Skeletal muscle tissue (tissue), 4 donors: Measurements from ENCODE around the gene LEF1. TPM values are rescaled to one million over a fixed set of nuclear protein-coding genes. Genes with fewer than 3 reads are reported as not detected.

ENCODE experiments used
- H3K27ac ChIP-seq: one replicate; pipeline ENCODE4 v1.7.0; 2013; ENCODE audit warnings: mild to moderate bottlenecking, low read depth, low read length, inconsistent platforms
- H3K27me3 ChIP-seq, 3 donors: one replicate each; pipeline ENCODE4 v1.7.0; 2013; ENCODE audit warnings: low read length in 3 of 3; ENCODE audit not compliant: control insufficient read depth in 3 of 3, insufficient read depth in 3 of 3
- H3K36me3 ChIP-seq, 3 donors: one replicate each; pipeline ENCODE4 v1.7.0; 2013; ENCODE audit warnings: low read length in 3 of 3; ENCODE audit not compliant: control insufficient read depth in 3 of 3, insufficient read depth in 3 of 3
- H3K4me1 ChIP-seq, 3 donors: one replicate each; pipeline ENCODE4 v1.7.0; 2013; ENCODE audit warnings: low read length in 3 of 3, mild to moderate bottlenecking in 3 of 3; ENCODE audit not compliant: control insufficient read depth in 3 of 3, insufficient read depth in 3 of 3
- H3K4me3 ChIP-seq, 3 donors: one replicate each; pipeline ENCODE4 v1.7.0; 2013; ENCODE audit warnings: low read length in 3 of 3
- H3K9ac ChIP-seq, 3 donors: one replicate each; pipeline ENCODE4 v1.7.0; 2013; ENCODE audit warnings: low read length in 3 of 3, mild to moderate bottlenecking in 3 of 3, moderate library complexity in 2 of 3, low read depth in 1 of 3
- H3K9me3 ChIP-seq, 3 donors: one replicate each; pipeline ENCODE4 v1.7.0; 2013; ENCODE audit warnings: low read length in 3 of 3; ENCODE audit not compliant: control insufficient read depth in 3 of 3
- total RNA-seq: library from RNA; depleted of rRNA; stranded (reverse); fragments of >200 nt; gene quantifications from one replicate; pipeline ENCODE4 v1.2.3, GENCODE V29; 2014
- donor health status: Osteomylitis.

The LEF1 gene
- total RNA-seq, 1 donor from 2014 or later = 4.7 TPM

GRCh38 chr4:108115168-108115526 is 53.6 kb downstream of the LEF1 start:
- no peaks in the 10 kb centered on the region for H3K36me3 ChIP-seq
- H3K9ac ChIP-seq = no peak overlapping the region
- H3K4me1 ChIP-seq = no peaks in the 10 kb centered on the region
- no peak overlapping the region for H3K27ac ChIP-seq
- no peak overlapping the region for H3K4me3 ChIP-seq
- H3K27me3 ChIP-seq = no peaks in the 10 kb centered on the region
- H3K9me3 ChIP-seq = no peaks in the 10 kb centered on the region

- no peaks in the 10 kb centered on the region for H3K9me3 ChIP-seq
- no peak overlapping the region for H3K27ac ChIP-seq
- H3K36me3 ChIP-seq = no peaks in the 10 kb centered on the region
- H3K4me3 ChIP-seq = no peak overlapping the region
- no peaks in the 10 kb centered on the region for H3K27me3 ChIP-seq
- no peak overlapping the region for H3K9ac ChIP-seq
- no peaks in the 10 kb centered on the region for H3K4me1 ChIP-seq
Measured at GRCh38 chr4:108114503-108114902, 54.2 kb downstream of the LEF1 start.

GRCh38 chr4:108113229-108113628 is 55.5 kb downstream of the LEF1 start:
- Histone ChIP-seq H3K9me3 (no peaks in the 10 kb centered on the region), H3K27me3 (no peaks in the 10 kb centered on the region), H3K27ac (no peak overlapping the region), H3K4me3 (no peak overlapping the region), H3K4me1 (no peaks in the 10 kb centered on the region), H3K9ac (no peak overlapping the region), H3K36me3 (no peaks in the 10 kb centered on the region)

- no peaks in the 10 kb centered on the region for H3K36me3 ChIP-seq
- H3K4me1 ChIP-seq = no peaks in the 10 kb centered on the region
- no peaks in the 10 kb centered on the region for H3K9me3 ChIP-seq
- no peak overlapping the region for H3K9ac ChIP-seq
- H3K27ac ChIP-seq = no peak overlapping the region
- no peaks in the 10 kb centered on the region for H3K27me3 ChIP-seq
- no peak overlapping the region for H3K4me3 ChIP-seq
Measured at GRCh38 chr4:108111781-108112180, 57.0 kb downstream of the LEF1 start.

GRCh38 chr4:108110450-108110849 is 58.3 kb downstream of the LEF1 start:
- H3K27me3 ChIP-seq = peaks cover 0 to 3% (median 0%) of the 10 kb centered on the region in 3 donors
- no peaks in the 10 kb centered on the region for H3K9me3 ChIP-seq
- H3K27ac ChIP-seq = no peak overlapping the region
- no peaks in the 10 kb centered on the region for H3K36me3 ChIP-seq
- no peaks in the 10 kb centered on the region for H3K4me1 ChIP-seq
- H3K9ac ChIP-seq = no peak overlapping the region
- no peak overlapping the region for H3K4me3 ChIP-seq

- H3K9me3 ChIP-seq = no peaks in the 10 kb centered on the region
- H3K27ac ChIP-seq = no peak overlapping the region
- H3K4me1 ChIP-seq = no peaks in the 10 kb centered on the region
- peaks cover 0 to 3% (median 0%) of the 10 kb centered on the region in 3 donors for H3K27me3 ChIP-seq
- H3K4me3 ChIP-seq = no peak overlapping the region
- no peaks in the 10 kb centered on the region for H3K36me3 ChIP-seq
- no peak overlapping the region for H3K9ac ChIP-seq
Measured at GRCh38 chr4:108109997-108110416, 58.7 kb downstream of the LEF1 start.

GRCh38 chr4:108109111-108109510 is 59.6 kb downstream of the LEF1 start:
- Histone ChIP-seq H3K9ac (no peak overlapping the region), H3K27me3 (peaks cover 0 to 3% (median 0%) of the 10 kb centered on the region in 3 donors), H3K36me3 (no peaks in the 10 kb centered on the region), H3K9me3 (no peaks in the 10 kb centered on the region), H3K4me3 (no peak overlapping the region), H3K4me1 (no peaks in the 10 kb centered on the region), H3K27ac (no peak overlapping the region)

- Histone ChIP-seq H3K27ac (no peak overlapping the region), H3K27me3 (peaks cover 0 to 3% (median 0%) of the 10 kb centered on the region in 3 donors), H3K9me3 (no peaks in the 10 kb centered on the region), H3K4me3 (no peak overlapping the region), H3K4me1 (no peaks in the 10 kb centered on the region), H3K9ac (no peak overlapping the region), H3K36me3 (no peaks in the 10 kb centered on the region)
Measured at GRCh38 chr4:108107729-108108382, 60.9 kb downstream of the LEF1 start.

- Histone ChIP-seq H3K9ac (no peak overlapping the region), H3K9me3 (no peaks in the 10 kb centered on the region), H3K27ac (no peak overlapping the region), H3K36me3 (no peaks in the 10 kb centered on the region), H3K4me3 (no peak overlapping the region), H3K27me3 (peaks cover 0 to 3% (median 0%) of the 10 kb centered on the region in 3 donors), H3K4me1 (no peaks in the 10 kb centered on the region)
Measured at GRCh38 chr4:108107101-108107500, 61.6 kb downstream of the LEF1 start.

- Histone ChIP-seq H3K27me3 (peaks cover 0 to 3% (median 0%) of the 10 kb centered on the region in 3 donors), H3K27ac (no peak overlapping the region), H3K4me3 (no peak overlapping the region), H3K4me1 (no peaks in the 10 kb centered on the region), H3K36me3 (no peaks in the 10 kb centered on the region), H3K9ac (no peak overlapping the region), H3K9me3 (no peaks in the 10 kb centered on the region)
Measured at GRCh38 chr4:108106186-108106585, 62.5 kb downstream of the LEF1 start.
